ENCODE measurements around the gene ZNF827. TPM values are rescaled to one million over a fixed set of nuclear protein-coding genes. Genes with fewer than 3 reads are reported as not detected.

Gene ZNF827
- total RNA-seq, 4 donors from 2014 or later, result 3.0 to 11.0 (median 8.8) TPM

GRCh38 chr4:145887241-145887991, 51.2 kb downstream of the ZNF827 start:
- DNase-seq (ENCODE audit: low spot score in 2 of 2), result no peak
- Histone ChIP-seq H3K27me3 (no peaks in the 10 kb centered on the region), H3K27ac (peak overlapping the region; percentile 10), H3K4me1 (peaks cover 16% of the 10 kb centered on the region), H3K36me3 (peaks cover 4% of the 10 kb centered on the region), H3K9me3 (no peaks in the 10 kb centered on the region), H3K4me3 (no peak overlapping the region)
- TF ChIP-seq EP300 (IDR thresholded peaks at IDR 0.05), result no peak
- TF ChIP-seq CTCF (IDR thresholded peaks at IDR 0.05), result no peak
- TF ChIP-seq POLR2AphosphoS5 (IDR thresholded peaks at IDR 0.05), result no peak
- no peak for TF ChIP-seq POLR2A (IDR thresholded peaks at IDR 0.05)
- 40% methylated on average over 11 of the region's 11 CpGs for WGBS

- Histone ChIP-seq H3K9me3 (no peaks in the 10 kb centered on the region), H3K4me3 (no peak overlapping the region), H3K27ac (no peak overlapping the region), H3K4me1 (peaks cover 22% of the 10 kb centered on the region), H3K27me3 (no peaks in the 10 kb centered on the region), H3K36me3 (peaks cover 3% of the 10 kb centered on the region)
- no peak for DNase-seq (ENCODE audit: low spot score in 2 of 2)
- no peak for TF ChIP-seq POLR2AphosphoS5 (IDR thresholded peaks at IDR 0.05)
- TF ChIP-seq EP300 (IDR thresholded peaks at IDR 0.05), result no peak
- TF ChIP-seq CTCF (IDR thresholded peaks at IDR 0.05), result no peak
- no peak for TF ChIP-seq POLR2A (IDR thresholded peaks at IDR 0.05)
Observed at GRCh38 chr4:145886871-145887240, 51.8 kb downstream of the ZNF827 start.

GRCh38 chr4:145885666-145886065, 53.0 kb downstream of the ZNF827 start:
- Histone ChIP-seq H3K4me3 (no peak overlapping the region), H3K27me3 (no peaks in the 10 kb centered on the region), H3K4me1 (peaks cover 34% of the 10 kb centered on the region), H3K9me3 (no peaks in the 10 kb centered on the region), H3K27ac (no peak overlapping the region), H3K36me3 (no peaks in the 10 kb centered on the region)
- WGBS, result 93% methylated on average over 9 of the region's 9 CpGs
- TF ChIP-seq CTCF (IDR thresholded peaks at IDR 0.05) (no peak), EP300 (IDR thresholded peaks at IDR 0.05) (no peak), POLR2A (IDR thresholded peaks at IDR 0.05) (no peak), POLR2AphosphoS5 (IDR thresholded peaks at IDR 0.05) (no peak)
- no peak for DNase-seq (ENCODE audit: low spot score in 2 of 2)

- no peak for DNase-seq (ENCODE audit: low spot score in 2 of 2)
- Histone ChIP-seq H3K4me1 (peaks cover 42% of the 10 kb centered on the region), H3K9me3 (no peaks in the 10 kb centered on the region), H3K4me3 (no peak overlapping the region), H3K27me3 (no peaks in the 10 kb centered on the region), H3K36me3 (no peaks in the 10 kb centered on the region), H3K27ac (no peak overlapping the region)
- TF ChIP-seq POLR2A (IDR thresholded peaks at IDR 0.05) (no peak), POLR2AphosphoS5 (IDR thresholded peaks at IDR 0.05) (no peak)
- WGBS, result 95% methylated on average over 1 of the region's 1 CpG
Observed at GRCh38 chr4:145884775-145885174, 53.8 kb downstream of the ZNF827 start.

GRCh38 chr4:145883101-145883694, 55.4 kb downstream of the ZNF827 start:
- no peaks in the 10 kb centered on the region for H3K9me3 ChIP-seq
- 89% methylated on average over 4 of the region's 4 CpGs for WGBS
- no peak for DNase-seq (ENCODE audit: low spot score in 2 of 2)
- H3K27me3 ChIP-seq, result no peaks in the 10 kb centered on the region
- no peaks in the 10 kb centered on the region for H3K36me3 ChIP-seq
- TF ChIP-seq POLR2A (IDR thresholded peaks at IDR 0.05) (no peak), POLR2AphosphoS5 (IDR thresholded peaks at IDR 0.05) (no peak), CTCF (IDR thresholded peaks at IDR 0.05) (no peak), EP300 (IDR thresholded peaks at IDR 0.05) (no peak)
- no peak overlapping the region for H3K4me3 ChIP-seq
- peaks cover 54% of the 10 kb centered on the region for H3K4me1 ChIP-seq
- no peak overlapping the region for H3K27ac ChIP-seq
